ENCODE results near the gene COPZ2.

The COPZ2 gene

GRCh38 chr17:47983492-47984223, 53.9 kb downstream of the COPZ2 start:
- TF ChIP-seq ZNF274 (IDR thresholded peaks at IDR 0.05; ENCODE audit: low read depth, low read length), result no peak
- no peak overlapping the region for H3K4me3 ChIP-seq (ENCODE audit: low read length)

DNA sequence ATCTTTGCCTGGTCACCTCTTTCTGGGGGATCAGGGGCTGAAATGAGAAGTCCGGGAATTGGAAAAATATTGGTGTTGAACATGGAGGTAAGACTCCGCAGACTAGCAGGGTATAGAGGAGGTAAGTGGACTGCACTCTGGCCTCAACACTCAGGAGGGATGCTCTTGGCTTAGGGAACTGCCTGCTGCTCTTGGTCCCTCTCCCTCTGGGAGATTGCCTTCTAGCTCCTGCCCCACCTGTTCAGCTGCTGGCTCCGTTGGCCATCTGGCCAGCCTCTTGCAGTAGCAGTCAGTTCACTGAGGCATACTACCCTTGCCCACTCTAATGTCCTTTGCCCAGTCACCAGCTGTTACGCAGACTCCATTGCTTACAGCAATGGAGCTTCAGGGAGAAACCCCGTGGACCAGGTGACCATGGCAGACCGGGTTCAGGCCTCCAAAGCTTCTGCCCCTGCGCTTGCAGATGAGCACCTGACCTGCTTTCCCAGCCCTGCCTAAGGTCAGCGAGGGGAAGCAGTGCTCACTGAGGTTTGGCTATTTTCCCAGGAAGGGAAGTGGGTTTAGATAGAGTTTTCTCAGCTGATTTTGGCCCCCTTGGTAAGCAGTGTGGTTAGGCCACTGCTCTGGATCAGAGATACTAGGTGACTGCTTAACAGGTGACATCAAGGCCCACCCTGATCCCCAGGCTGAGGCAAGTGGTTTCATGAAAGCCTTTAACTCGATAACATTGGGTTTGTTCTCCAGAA, 54.8 kb downstream of the COPZ2 start:
- no peak for TF ChIP-seq ZNF274 (IDR thresholded peaks at IDR 0.05; ENCODE audit: low read depth, low read length)
- no peak overlapping the region for H3K4me3 ChIP-seq (ENCODE audit: low read length)

DNA sequence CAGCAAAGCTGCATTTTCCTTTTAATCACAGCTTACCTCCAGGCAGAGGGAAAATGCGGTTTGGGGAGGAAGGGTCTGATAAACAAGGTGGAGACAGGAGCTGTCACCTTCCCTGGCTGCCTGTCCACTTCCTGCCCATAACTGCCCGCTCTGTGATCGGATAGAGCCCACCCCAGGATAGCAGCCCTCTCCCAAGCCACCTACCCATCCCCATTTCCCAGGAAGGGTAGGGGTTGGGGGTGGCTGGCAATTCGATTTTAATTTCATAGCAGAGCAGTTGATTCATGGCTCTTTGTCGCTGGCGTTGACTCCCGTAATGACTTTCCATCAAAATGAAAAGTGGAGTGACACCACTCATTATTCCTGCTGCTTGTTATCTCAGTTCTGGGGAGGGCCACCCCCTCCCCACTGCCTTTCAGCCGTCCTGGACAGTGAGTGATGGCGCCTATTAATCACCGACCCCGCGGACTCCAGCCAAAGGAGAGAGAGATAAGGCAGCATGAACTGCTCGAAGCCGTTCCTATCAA, 55.4 kb downstream of the COPZ2 start:
- H3K4me3 ChIP-seq (ENCODE audit: low read length), result no peak overlapping the region
- TF ChIP-seq ZNF274 (IDR thresholded peaks at IDR 0.05; ENCODE audit: low read depth, low read length), result no peak

DNA sequence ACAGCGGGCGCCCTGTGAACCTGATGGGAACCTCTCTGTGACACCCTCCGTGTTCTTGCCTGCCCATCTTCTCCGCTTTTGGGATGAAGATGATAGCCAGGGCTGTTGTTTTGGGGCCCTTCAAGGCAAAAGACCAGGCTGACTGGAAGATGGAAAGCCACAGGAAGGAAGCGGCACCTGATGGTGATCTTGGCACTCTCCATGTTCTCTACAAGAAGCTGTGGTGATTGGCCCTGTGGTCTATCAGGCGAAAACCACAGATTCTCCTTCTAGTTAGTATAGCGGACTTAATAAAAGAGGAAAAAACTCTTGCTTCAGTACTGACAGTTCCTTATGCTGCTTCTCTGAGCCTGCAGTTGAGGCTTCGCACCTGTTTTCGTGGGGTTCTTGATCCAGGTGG, 56.1 kb downstream of the COPZ2 start:
- no peak for TF ChIP-seq ZNF274 (IDR thresholded peaks at IDR 0.05; ENCODE audit: low read depth, low read length)

DNA sequence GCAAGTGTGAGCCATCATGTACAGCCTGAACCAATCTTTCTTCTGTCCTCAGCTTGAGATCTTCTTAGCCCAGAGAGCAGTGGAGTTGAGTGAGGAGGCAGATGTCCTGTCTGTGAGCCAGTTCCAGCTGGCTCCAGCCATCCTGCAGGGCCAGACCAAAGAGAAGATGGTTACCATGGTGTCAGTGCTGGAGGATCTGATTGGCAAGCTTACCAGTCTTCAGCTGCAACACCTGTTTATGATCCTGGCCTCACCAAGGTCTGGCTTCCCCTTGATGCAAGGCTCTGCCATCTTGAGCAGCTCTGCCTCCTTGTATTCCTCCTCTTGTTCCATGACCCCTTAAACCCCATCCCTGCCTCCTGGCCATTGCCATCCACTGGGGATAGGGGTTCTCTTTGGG, 57.1 kb downstream of the COPZ2 start:
- no peak for TF ChIP-seq ZNF274 (IDR thresholded peaks at IDR 0.05; ENCODE audit: low read depth, low read length)
- no peak overlapping the region for H3K4me3 ChIP-seq (ENCODE audit: low read length)

More for the DNA sequence above, 56.1 kb downstream of the COPZ2 start:
- no peak overlapping the region for H3K4me3 ChIP-seq (ENCODE audit: low read length)

GRCh38 chr17:47978324-47978723, 59.3 kb downstream of the COPZ2 start:
- no peak overlapping the region for H3K4me3 ChIP-seq (ENCODE audit: low read length)
- no peak for TF ChIP-seq ZNF274 (IDR thresholded peaks at IDR 0.05; ENCODE audit: low read depth, low read length)
